Measurements from ENCODE around the gene RACGAP1. TPM values are rescaled to one million over a fixed set of nuclear protein-coding genes. Genes with fewer than 3 reads are reported as not detected.
A peak's percentile ranks its signal among the peaks of the same experiment; 100 is the strongest.

Gene RACGAP1
- total RNA-seq, 6 experiments from 2014 or later, result 52.6 to 119 (median 104) TPM

DNA sequence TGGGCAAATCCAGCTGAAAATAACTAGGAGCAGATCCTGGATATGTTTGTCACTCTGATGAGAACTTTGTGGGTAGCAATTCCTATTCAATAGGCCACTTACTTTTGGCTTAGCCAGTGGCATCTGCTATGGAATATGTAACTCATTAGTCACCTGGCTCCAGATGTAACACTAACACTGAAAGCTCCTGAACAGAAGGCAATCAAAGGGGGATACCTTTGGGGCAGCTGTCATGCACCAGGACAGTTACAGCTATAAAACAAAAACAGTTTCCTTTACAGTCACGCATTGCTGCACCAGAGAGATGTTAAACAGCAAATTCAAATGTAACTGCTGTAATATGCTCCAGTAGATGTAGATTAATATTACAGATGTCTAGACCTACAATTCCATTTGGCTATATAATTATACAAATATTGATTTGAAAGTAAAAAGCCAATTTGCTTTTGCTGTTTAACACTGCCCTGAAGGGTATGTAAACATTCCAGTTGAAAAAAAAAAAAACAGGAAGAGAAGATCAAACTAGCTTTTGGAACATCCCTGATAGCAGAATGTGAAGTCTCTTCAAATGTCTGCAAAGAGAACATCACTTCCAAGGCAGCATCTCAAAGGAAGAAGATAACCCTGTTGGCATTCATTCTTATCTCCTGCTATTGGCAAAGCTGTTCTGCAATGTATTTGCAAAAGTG lies 18.4 kb downstream of the RACGAP1 start:
- peak; percentile 49 for DNase-seq
- Mint-ChIP-seq H3K27ac (peak overlapping the region; percentile 58), H3K36me3 (ENCODE audit: low read depth) (peaks cover 7% of the 10 kb centered on the region; the same call in 1 of the 2 replicates), H3K9me3 (no peaks in the 10 kb centered on the region), H3K27me3 (ENCODE audit: insufficient read depth) (no peaks in the 10 kb centered on the region), H3K4me1 (ENCODE audit: low read depth) (peaks cover 50% of the 10 kb centered on the region), H3K4me3 (peak overlapping the region; percentile 11)
- TF ChIP-seq, protein P1, sequence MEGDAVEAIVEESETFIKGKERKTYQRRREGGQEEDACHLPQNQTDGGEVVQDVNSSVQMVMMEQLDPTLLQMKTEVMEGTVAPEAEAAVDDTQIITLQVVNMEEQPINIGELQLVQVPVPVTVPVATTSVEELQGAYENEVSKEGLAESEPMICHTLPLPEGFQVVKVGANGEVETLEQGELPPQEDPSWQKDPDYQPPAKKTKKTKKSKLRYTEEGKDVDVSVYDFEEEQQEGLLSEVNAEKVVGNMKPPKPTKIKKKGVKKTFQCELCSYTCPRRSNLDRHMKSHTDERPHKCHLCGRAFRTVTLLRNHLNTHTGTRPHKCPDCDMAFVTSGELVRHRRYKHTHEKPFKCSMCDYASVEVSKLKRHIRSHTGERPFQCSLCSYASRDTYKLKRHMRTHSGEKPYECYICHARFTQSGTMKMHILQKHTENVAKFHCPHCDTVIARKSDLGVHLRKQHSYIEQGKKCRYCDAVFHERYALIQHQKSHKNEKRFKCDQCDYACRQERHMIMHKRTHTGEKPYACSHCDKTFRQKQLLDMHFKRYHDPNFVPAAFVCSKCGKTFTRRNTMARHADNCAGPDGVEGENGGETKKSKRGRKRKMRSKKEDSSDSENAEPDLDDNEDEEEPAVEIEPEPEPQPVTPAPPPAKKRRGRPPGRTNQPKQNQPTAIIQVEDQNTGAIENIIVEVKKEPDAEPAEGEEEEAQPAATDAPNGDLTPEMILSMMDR (IDR thresholded peaks at IDR 0.05), result no peak

DNA sequence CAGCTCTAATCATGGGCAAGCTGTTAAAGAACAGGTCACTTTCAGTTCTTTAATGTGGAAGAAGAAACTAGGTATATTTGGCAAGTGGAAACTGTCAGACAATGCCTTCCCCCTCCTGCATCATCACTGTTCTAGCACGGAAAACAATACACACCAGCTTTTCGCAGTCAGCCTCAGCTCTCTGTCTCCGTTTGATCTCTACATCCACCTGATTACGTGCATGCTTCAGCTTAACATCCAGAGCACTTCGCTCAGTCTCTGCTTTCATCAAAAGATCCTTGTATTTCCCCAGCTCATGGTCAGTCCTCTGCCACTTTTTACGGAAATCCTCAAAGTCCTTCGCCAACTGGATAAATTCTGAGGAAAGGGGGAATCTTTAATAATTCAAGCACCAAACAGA lies 19.0 kb downstream of the RACGAP1 start:
- no peaks in the 10 kb centered on the region for H3K27me3 Mint-ChIP-seq (ENCODE audit: insufficient read depth)
- no peaks in the 10 kb centered on the region for H3K9me3 Mint-ChIP-seq
- peaks cover 50% of the 10 kb centered on the region for H3K4me1 Mint-ChIP-seq (ENCODE audit: low read depth)
- H3K27ac Mint-ChIP-seq, result peak overlapping the region; percentile 58; the same call in 1 of the 2 replicates
- peaks cover 9% of the 10 kb centered on the region; the same call in 1 of the 2 replicates for H3K36me3 Mint-ChIP-seq (ENCODE audit: low read depth)
- TF ChIP-seq, protein P1 (IDR thresholded peaks at IDR 0.05), result no peak
- no peak overlapping the region for H3K4me3 Mint-ChIP-seq
- DNase-seq, result no peak

DNA sequence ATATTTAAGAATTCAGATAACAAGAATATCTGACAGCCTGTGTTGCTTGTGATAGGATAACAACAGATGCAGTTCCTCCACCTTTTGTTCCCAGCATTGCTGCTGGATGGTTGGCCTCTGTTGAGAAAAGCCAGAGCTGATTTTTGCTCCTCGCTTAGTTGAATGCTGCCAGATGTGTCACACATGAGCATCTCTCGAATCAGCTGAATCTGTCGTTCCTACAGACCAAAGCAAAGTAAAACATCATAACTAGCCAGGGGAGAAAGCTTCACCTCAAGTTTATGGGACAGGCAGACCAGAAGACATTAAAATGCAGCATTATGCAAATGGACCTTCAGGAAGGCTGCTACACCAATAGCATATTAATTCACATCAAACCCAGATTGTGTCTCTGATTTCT lies 20.1 kb downstream of the RACGAP1 start:
- Mint-ChIP-seq H3K27ac (peak overlapping the region; percentile 75), H3K27me3 (ENCODE audit: insufficient read depth) (no peaks in the 10 kb centered on the region), H3K9me3 (no peaks in the 10 kb centered on the region), H3K4me1 (ENCODE audit: low read depth) (peaks cover 50% of the 10 kb centered on the region), H3K4me3 (no peak overlapping the region), H3K36me3 (ENCODE audit: low read depth) (peaks cover 14% of the 10 kb centered on the region)
- DNase-seq, result no peak
- TF ChIP-seq, protein P1 (IDR thresholded peaks at IDR 0.05), result no peak

DNA sequence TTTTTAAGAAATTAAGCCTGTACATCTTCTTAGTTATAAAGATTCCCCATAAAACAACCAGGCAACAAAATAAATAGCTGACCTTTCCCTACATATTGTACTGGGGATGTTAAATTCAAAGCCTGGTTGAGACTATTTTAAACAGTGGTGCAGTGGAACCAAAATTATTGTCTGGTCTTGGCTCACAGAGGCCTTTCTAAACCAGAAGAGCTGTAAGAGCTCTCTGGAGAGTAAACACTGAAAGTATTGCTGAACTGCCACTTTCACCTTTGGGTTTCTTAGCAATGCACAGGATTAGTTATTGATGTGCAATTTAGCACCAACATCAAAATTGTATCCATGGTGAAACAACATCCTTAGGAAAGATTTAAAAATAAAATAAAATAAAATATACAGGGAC lies 20.6 kb downstream of the RACGAP1 start:
- Mint-ChIP-seq H3K36me3 (ENCODE audit: low read depth) (peaks cover 11% of the 10 kb centered on the region), H3K9me3 (no peaks in the 10 kb centered on the region), H3K27me3 (ENCODE audit: insufficient read depth) (no peaks in the 10 kb centered on the region), H3K27ac (no peak overlapping the region), H3K4me1 (ENCODE audit: low read depth) (peaks cover 47% of the 10 kb centered on the region), H3K4me3 (no peak overlapping the region)
- DNase-seq, result no peak
- TF ChIP-seq, protein P1 (IDR thresholded peaks at IDR 0.05), result no peak

DNA sequence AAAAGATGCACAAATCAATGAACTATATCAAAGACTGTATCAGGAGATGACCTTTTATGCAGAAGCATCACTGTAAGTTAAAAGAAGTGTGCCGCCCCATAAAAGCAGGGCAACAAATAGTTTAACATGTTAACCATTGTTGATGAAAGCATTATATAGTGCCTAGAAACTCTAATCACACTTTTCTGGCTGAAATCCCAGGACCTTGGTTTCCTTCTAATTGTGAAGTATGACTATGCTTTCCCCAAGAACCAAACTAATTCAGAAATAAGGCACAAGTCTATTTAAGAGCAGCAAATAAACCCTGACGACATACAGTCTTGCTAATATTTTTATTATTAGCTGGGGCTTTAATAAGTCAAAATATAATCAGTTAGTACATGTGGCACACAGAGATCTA lies 21.7 kb downstream of the RACGAP1 start:
- DNase-seq, result peak; percentile 22
- peaks cover 42% of the 10 kb centered on the region for H3K4me1 Mint-ChIP-seq (ENCODE audit: low read depth)
- H3K4me3 Mint-ChIP-seq, result no peak overlapping the region
- H3K27me3 Mint-ChIP-seq (ENCODE audit: insufficient read depth), result no peaks in the 10 kb centered on the region
- peak overlapping the region; percentile 25; the same call in 1 of the 2 replicates for H3K27ac Mint-ChIP-seq
- H3K36me3 Mint-ChIP-seq (ENCODE audit: low read depth), result peaks cover 15% of the 10 kb centered on the region
- TF ChIP-seq, protein P1 (IDR thresholded peaks at IDR 0.05), result no peak
- no peaks in the 10 kb centered on the region for H3K9me3 Mint-ChIP-seq

Measured in HFFc6 (cell line).